ENCODE results near the gene KRTAP12-3. TPM values are rescaled to one million over a fixed set of nuclear protein-coding genes. Genes with fewer than 3 reads are reported as not detected.
A peak's percentile ranks its signal among the peaks of the same experiment; 100 is the strongest.

KRTAP12-3 gene
- total and polyA plus RNA-seq, 11 donors: not detected

DNA sequence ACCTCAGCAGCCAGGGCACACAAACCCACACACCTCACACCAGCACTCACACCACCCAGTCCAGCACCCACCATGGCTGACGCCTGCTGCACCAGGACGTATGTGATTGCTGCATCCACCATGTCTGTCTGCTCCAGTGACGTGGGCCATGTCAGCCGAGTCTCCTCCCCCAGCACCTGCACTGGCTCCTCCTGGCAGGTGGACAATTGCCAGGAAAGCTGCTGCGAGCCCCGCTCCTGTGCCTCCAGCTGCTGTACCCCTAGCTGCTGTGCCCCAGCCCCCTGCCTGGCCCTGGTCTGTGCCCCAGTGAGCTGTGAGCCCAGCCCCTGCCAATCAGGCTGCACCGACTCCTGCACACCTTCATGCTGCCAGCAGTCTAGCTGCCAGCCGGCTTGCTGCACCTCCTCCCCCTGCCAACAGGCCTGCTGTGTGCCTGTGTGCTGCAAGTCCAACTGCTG, 45.7 kb upstream of the KRTAP12-3 start, which contains the start of gene KRTAP10-8:
Gene KRTAP10-8, plus strand, starts transcription at position 51 of the 458 bp plus-strand sequence. Its CDS starts 22 bp downstream, at position 73.
- intact Hi-C loops (cut with DNase I): no loop called here
- 90 to 94% (median 92%) methylated on average over 6 to 8 of the region's 8 CpGs for WGBS, 4 donors
- Histone ChIP-seq H3K27ac (no peak within 1 kb of the TSS), H3K4me3 (no peak within 1 kb of the TSS), H3K9me3 (peaks cover 0 to 31% (median 5%) of the 10 kb centered on the region in 12 donors), H3K36me3 (no peaks in the 10 kb centered on the region), H3K4me1 (no peaks in the 10 kb centered on the region), H3K27me3 (peaks cover 0 to 5% (median 0%) of the 10 kb centered on the region in 9 donors)
- TF ChIP-seq POLR2A (IDR thresholded peaks at IDR 0.05): no peak
- TF ChIP-seq, protein P1, sequence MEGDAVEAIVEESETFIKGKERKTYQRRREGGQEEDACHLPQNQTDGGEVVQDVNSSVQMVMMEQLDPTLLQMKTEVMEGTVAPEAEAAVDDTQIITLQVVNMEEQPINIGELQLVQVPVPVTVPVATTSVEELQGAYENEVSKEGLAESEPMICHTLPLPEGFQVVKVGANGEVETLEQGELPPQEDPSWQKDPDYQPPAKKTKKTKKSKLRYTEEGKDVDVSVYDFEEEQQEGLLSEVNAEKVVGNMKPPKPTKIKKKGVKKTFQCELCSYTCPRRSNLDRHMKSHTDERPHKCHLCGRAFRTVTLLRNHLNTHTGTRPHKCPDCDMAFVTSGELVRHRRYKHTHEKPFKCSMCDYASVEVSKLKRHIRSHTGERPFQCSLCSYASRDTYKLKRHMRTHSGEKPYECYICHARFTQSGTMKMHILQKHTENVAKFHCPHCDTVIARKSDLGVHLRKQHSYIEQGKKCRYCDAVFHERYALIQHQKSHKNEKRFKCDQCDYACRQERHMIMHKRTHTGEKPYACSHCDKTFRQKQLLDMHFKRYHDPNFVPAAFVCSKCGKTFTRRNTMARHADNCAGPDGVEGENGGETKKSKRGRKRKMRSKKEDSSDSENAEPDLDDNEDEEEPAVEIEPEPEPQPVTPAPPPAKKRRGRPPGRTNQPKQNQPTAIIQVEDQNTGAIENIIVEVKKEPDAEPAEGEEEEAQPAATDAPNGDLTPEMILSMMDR (IDR thresholded peaks at IDR 0.05): no peak
- ATAC-seq (no peak), DNase-seq (no peak)

DNA sequence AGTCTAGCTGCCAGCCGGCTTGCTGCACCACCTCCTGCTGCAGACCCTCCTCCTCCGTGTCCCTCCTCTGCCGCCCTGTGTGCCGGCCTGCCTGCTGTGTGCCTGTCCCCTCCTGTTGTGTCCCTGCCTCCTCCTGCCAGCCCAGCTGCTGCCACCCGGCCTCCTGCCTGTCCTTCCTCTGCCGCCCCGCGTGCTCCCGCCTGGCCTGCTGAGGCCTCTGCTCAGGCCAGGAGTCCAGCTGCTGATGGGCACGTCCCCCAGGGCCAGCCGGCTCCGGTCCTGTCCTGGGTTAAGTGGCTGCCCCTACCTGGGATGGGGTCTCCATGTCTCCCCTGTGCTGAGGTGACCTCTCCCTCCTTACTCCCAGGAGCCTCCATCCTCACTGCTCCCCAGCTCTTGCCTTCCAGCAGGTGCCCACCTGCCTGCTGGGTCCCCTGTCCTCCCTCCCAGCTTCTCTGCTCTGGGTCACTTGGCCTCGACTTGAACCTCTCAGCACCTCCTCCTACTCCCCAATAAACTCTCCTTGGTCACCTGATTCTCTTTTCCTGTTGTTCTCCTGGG, 45.0 kb upstream of the KRTAP12-3 start:
- intact Hi-C loops (cut with DNase I): no loop called here
- ATAC-seq (no peak), DNase-seq (peak in 1 of 5 donors; percentile 44)
- Histone ChIP-seq H3K9me3 (peaks cover 0 to 31% (median 5%) of the 10 kb centered on the region in 12 donors), H3K36me3 (no peaks in the 10 kb centered on the region), H3K4me1 (no peaks in the 10 kb centered on the region), H3K27me3 (peaks cover 0 to 5% (median 0%) of the 10 kb centered on the region in 9 donors), H3K27ac (no peak overlapping the region), H3K4me3 (no peak overlapping the region)
- WGBS, 4 donors: 81 to 87% (median 86%) methylated on average over 10 to 13 of the region's 13 CpGs
- no peak for TF ChIP-seq POLR2A (IDR thresholded peaks at IDR 0.05)
- TF ChIP-seq, protein P1 (IDR thresholded peaks at IDR 0.05): no peak

DNA sequence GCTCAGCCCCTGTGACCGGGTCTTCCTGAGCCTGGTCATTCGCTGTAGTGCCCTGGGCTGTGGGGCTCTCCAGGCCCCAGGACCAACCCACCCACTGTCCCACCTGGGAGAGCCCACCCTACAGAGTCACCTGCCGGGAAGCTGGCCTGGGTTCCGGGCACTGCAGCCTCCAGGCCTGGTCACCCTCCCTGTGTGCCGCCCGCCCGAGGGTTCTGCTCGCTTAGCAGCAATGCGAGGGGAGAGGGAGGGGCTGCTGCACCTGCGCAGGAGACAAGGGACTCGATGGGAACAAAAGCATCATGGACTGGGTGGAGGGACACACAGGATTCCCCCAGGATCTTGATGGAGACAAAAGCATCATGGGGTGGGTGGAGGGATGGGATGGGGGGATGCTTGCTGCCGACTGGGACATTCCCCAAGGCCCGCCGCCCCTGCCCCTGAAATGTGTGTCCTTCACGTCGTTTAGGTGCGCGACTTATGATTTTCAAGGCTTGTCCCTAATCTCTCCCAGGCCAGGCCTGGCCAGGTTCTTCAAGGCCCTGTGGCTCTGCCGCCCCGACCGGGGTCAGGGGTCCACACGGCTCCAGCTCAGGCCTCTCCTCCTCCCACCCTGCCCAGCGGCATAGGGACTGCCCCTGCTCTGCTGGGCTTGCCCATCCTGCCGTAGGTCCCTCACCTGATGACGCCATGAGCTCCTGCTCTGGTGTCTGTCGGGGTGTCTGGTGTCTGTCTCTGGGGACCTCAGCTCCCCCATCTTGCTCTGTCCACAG, 44.2 kb upstream of the KRTAP12-3 start:
- Histone ChIP-seq H3K4me1 (peaks cover 0 to 3% (median 0%) of the 10 kb centered on the region in 12 donors), H3K27me3 (peaks cover 0 to 5% (median 0%) of the 10 kb centered on the region in 9 donors), H3K36me3 (no peaks in the 10 kb centered on the region), H3K27ac (no peak overlapping the region), H3K9me3 (peaks cover 0 to 31% (median 5%) of the 10 kb centered on the region in 12 donors), H3K4me3 (no peak overlapping the region)
- 89 to 92% (median 90%) methylated on average over 21 to 26 of the region's 26 CpGs for WGBS, 4 donors
- intact Hi-C loops (cut with DNase I): no loop called here
- ATAC-seq (peak in 1 of 4 donors; percentile 19), DNase-seq (peak in 1 of 5 donors; percentile 56)
- TF ChIP-seq, protein P1 (IDR thresholded peaks at IDR 0.05): no peak
- TF ChIP-seq POLR2A (IDR thresholded peaks at IDR 0.05): no peak

DNA sequence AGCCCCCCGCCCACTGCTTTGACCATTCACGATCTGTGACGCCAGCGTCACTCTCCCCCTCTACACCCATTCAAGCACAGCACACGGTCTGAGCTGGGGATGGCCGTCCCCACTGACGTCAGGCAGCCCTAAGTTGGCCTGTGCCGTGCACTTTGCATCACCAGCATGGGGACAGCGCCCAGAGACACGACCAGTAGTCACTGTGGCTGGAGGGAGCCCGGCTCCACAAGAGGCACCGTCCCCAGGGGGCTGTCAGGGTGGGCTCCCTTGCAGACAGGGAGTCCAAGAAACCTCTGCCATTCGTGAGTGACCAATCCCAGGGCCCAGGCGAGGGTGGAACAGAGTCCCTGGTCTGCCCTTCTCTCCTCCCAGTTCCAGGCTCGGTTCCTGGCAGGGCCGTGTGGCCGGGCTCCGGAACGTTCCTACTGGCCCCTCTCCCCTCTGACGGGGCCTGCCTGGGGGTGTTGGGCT, 43.5 kb upstream of the KRTAP12-3 start:
- DNase-seq: peak in 1 of 5 donors; percentile 48
- TF ChIP-seq, protein P1 (IDR thresholded peaks at IDR 0.05): no peak
- TF ChIP-seq POLR2A (IDR thresholded peaks at IDR 0.05): no peak
- peaks cover 0 to 27% (median 4%) of the 10 kb centered on the region in 12 donors for H3K9me3 ChIP-seq
- intact Hi-C loops (cut with DNase I): no loop called here
- no peak overlapping the region for H3K27ac ChIP-seq
- no peaks in the 10 kb centered on the region for H3K36me3 ChIP-seq
- peaks cover 0 to 5% (median 0%) of the 10 kb centered on the region in 9 donors for H3K27me3 ChIP-seq
- WGBS, 4 donors: 74 to 81% (median 81%) methylated on average over 13 to 20 of the region's 20 CpGs
- H3K4me3 ChIP-seq: no peak overlapping the region
- ATAC-seq: no peak
- peaks cover 0 to 8% (median 0%) of the 10 kb centered on the region in 12 donors for H3K4me1 ChIP-seq

All from heart left ventricle (tissue), 16 donors.